ENCODE measurements around the gene LINC00632.
A peak's percentile ranks its signal among the peaks of the same experiment; 100 is the strongest.

LINC00632 gene

DNA sequence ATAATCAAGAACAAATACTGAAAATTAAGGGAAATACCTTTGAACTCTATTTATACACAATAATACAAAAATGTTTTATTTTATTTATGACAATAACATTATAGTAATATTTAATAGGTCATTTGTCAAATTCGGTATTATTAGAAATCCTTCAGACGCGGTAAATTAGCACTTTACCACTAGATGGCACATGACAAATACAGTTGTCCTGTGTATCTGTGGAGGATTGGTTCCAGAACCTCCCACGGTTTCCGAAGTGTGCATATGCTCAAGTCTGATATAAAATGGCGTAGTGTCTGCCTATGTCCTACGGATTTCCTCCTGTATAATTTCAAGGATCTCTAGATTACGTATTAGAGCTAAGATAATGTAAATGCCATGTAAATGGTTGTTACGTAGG, 8.1 kb upstream of the LINC00632 start:
- TF ChIP-seq, protein P1, sequence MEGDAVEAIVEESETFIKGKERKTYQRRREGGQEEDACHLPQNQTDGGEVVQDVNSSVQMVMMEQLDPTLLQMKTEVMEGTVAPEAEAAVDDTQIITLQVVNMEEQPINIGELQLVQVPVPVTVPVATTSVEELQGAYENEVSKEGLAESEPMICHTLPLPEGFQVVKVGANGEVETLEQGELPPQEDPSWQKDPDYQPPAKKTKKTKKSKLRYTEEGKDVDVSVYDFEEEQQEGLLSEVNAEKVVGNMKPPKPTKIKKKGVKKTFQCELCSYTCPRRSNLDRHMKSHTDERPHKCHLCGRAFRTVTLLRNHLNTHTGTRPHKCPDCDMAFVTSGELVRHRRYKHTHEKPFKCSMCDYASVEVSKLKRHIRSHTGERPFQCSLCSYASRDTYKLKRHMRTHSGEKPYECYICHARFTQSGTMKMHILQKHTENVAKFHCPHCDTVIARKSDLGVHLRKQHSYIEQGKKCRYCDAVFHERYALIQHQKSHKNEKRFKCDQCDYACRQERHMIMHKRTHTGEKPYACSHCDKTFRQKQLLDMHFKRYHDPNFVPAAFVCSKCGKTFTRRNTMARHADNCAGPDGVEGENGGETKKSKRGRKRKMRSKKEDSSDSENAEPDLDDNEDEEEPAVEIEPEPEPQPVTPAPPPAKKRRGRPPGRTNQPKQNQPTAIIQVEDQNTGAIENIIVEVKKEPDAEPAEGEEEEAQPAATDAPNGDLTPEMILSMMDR (conservative IDR thresholded peaks at IDR 0.05; ENCODE audit: low read depth, low read length), result peak; percentile 33
- DNase-seq (ENCODE audit: low read depth), result peak; percentile 43
- H3K4me3 ChIP-seq (ENCODE audit: low read depth, low read length), result no peak overlapping the region

DNA sequence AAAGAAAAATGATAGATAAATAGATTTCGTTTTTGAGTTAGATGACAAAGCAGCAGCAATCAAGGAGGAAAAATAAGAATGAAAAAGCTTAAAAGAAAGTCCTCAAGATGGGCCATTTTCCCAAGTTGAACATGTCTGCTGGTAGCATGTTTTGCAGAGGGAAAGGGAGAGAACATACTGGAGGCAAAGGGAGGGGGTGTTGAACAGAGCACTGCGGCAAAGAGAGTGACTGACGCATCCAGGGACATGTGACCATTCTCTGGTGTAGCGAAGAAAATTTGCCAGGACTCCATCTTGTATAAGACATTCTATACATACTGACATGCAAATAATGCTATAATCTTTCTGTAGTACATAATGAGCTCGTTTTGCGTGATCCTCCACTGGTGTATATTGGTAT, 1.2 kb downstream of the LINC00632 start:
- H3K4me3 ChIP-seq (ENCODE audit: low read depth, low read length), result no peak overlapping the region
- DNase-seq (ENCODE audit: low read depth), result no peak
- TF ChIP-seq, protein P1 (conservative IDR thresholded peaks at IDR 0.05; ENCODE audit: low read depth, low read length), result no peak

DNA sequence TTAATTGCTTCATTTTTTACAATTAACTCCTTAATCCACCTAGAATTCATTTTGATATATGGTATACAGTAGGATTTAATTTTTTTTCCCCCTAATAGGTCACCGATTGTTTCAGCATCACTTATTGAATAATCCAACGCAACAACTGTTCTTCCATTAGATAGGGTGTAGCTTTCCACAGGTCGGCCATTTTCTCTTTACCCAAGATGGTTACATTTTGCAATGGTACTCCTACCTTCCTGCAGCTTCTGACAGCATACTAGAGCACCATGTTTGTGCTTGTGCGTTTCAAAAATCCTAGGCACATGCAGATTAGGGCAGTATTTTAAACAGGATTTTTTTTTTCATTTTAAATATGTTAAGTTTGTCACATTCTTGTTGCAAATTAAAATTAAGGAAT, 2.3 kb downstream of the LINC00632 start:
- no peak overlapping the region for H3K4me3 ChIP-seq (ENCODE audit: low read depth, low read length)
- DNase-seq (ENCODE audit: low read depth), result no peak
- TF ChIP-seq, protein P1 (conservative IDR thresholded peaks at IDR 0.05; ENCODE audit: low read depth, low read length), result no peak

DNA sequence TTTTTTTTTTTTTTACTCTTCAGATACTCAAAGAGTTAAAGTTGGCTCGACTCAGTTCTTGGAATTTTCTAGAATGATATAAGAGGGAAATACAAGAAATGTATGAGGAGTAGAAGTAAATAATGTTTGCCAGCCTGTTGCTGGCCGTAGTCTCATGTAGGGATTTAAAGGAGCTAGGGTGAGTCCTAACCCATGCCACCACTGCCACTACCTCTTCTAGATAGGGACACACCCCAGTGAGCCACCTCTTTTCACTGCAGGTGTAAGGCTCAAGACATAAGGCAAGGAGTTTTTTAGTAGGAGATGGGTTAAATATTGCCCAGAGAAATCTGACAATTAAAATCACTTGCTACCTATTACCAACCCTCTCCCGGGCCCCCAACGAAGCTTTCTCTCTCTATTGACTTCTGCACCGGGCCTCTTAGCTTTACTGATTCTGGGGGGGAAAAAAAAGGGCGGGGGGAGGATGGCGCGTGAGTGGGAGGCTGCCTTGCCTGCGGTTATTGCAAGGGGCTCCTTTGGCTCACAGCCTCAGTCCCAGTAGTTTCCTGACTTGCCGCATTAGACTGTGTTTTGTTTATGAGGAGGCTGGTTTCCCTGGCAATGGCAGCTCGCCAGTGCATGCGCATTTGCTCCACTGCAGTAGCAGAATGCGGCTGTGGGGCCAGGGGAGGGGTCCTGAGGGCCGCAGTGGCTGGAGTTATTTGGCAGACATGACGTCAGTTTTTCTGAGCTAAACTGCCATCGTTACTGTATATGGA, 3.0 kb downstream of the LINC00632 start:
- peak; percentile 42 for DNase-seq (ENCODE audit: low read depth)
- TF ChIP-seq, protein P1 (conservative IDR thresholded peaks at IDR 0.05; ENCODE audit: low read depth, low read length), result no peak
- H3K4me3 ChIP-seq (ENCODE audit: low read depth, low read length), result no peak overlapping the region

DNA sequence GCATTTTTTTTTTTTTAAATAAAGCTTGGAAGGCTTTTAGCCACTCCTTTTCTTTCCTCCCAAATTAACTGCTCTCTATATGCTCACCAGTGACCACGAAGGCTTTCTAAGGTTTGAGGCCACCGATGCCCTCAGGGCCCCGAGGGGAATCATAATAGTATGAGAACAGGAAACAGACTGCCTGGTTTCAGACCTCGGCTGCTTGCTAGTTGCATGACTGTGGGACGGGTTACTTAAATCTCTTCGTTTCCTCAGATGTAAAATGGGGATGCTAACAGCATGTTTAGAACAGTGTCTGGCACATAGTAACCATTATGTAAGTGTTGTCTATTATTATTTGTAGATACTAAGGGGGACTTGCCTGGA, 3.6 kb downstream of the LINC00632 start:
- no peak for DNase-seq (ENCODE audit: low read depth)
- TF ChIP-seq, protein P1 (conservative IDR thresholded peaks at IDR 0.05; ENCODE audit: low read depth, low read length), result no peak
- H3K4me3 ChIP-seq (ENCODE audit: low read depth, low read length), result no peak overlapping the region

DNA sequence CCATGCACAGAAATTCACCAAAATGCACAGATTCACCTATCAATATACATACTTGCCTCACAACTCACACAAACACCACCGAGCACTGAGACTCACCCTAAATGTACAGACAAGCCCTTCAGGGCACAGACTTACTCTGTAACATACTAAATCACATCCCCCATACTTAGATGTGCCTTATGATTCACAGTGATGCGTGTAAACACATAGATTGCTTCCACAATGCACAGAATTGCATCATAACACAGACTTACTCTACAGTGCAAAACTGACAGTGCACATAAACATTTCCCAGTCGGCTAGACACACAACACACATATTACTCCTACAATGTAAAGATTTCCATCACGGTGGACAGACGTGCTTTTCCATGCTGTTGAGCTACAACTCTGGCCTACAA, 6.2 kb downstream of the LINC00632 start:
- no peak for DNase-seq (ENCODE audit: low read depth)
- H3K4me3 ChIP-seq (ENCODE audit: low read depth, low read length), result no peak overlapping the region
- TF ChIP-seq, protein P1 (conservative IDR thresholded peaks at IDR 0.05; ENCODE audit: low read depth, low read length), result no peak

DNA sequence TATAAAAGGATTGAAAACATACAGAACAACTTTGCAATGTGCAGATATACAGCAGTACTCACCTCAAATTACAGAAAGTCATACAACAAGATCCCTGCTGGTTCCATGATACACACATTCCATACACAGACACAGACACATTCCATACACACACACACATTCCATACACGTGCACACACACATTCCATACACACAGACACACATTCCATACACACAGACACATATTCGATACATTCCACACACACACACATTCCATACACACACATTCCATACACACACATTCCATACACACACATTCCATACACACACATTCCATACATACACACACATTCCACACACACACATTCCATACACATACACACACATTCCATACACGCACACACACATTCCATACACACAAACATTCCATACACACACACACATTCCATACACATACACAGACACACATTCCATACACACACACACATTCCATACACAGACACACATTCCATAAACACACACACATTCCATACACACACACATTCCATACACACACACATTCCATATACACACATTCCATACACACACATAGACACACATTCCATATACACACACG, 13.7 kb downstream of the LINC00632 start:
- TF ChIP-seq, protein P1 (conservative IDR thresholded peaks at IDR 0.05; ENCODE audit: low read depth, low read length), result no peak
- DNase-seq (ENCODE audit: low read depth), result peak; percentile 13
- no peak overlapping the region for H3K4me3 ChIP-seq (ENCODE audit: low read depth, low read length)

All from choroid plexus epithelial cell (primary cell).